ENCODE data around the gene ABCC11. TPM values are rescaled to one million over a fixed set of nuclear protein-coding genes. Genes with fewer than 3 reads are reported as not detected.

The ABCC11 gene
- total RNA-seq, 4 donors from 2014 or later = 0.40 to 0.66 TPM; not detected in 2

DNA sequence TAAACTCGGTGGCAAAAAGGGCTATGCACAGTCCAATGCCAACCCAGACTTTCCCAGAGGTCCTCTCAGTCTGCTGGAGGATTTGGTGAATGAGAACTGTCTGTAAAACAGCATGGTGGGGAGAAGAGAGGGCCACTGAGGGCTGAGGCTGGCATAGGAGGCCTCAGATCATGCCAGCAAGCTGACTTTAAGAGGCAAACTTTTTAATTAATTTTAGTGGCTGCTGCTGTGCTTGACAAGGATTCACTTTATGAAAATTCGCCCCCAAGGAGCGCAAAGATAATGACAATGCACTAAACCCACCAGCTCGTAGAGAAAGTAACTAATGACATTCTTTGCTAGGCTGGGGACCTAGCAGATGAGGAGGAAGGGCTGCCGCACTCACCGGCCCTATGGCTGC lies 106.5 kb downstream of the ABCC11 start:
- H3K27me3 ChIP-seq = no peaks in the 10 kb centered on the region

DNA sequence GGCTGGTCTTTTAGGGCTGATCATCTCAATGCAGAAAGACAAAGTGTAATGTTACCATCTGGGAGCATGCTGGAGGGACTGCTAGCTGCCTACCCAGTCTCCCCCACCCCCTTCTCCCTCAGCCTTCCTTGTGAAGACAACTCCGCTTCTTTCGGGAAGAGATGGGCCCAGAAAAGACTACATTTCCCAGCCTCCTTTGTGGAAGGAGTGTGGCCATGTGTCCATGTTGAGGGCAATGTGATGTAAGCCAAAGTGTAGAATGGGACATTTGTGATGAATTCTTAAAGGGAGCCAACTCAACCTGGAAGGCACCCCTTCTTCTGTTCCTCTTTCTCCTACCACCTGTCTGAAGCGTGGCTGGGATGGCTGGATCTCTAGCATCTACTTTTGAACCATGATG lies 107.8 kb downstream of the ABCC11 start:
- Histone ChIP-seq H3K27ac (no peak overlapping the region), H3K4me1 (no peaks in the 10 kb centered on the region), H3K27me3 (no peaks in the 10 kb centered on the region), H3K36me3 (no peaks in the 10 kb centered on the region), H3K4me3 (no peak overlapping the region), H3K9me3 (no peaks in the 10 kb centered on the region)
- TF ChIP-seq, protein P1, sequence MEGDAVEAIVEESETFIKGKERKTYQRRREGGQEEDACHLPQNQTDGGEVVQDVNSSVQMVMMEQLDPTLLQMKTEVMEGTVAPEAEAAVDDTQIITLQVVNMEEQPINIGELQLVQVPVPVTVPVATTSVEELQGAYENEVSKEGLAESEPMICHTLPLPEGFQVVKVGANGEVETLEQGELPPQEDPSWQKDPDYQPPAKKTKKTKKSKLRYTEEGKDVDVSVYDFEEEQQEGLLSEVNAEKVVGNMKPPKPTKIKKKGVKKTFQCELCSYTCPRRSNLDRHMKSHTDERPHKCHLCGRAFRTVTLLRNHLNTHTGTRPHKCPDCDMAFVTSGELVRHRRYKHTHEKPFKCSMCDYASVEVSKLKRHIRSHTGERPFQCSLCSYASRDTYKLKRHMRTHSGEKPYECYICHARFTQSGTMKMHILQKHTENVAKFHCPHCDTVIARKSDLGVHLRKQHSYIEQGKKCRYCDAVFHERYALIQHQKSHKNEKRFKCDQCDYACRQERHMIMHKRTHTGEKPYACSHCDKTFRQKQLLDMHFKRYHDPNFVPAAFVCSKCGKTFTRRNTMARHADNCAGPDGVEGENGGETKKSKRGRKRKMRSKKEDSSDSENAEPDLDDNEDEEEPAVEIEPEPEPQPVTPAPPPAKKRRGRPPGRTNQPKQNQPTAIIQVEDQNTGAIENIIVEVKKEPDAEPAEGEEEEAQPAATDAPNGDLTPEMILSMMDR (IDR thresholded peaks at IDR 0.05) = no peak
- no peak for TF ChIP-seq POLR2A (IDR thresholded peaks at IDR 0.05)
- no peak for DNase-seq

More for the DNA sequence above, 106.5 kb downstream of the ABCC11 start:
- no peak overlapping the region for H3K4me3 ChIP-seq
- no peaks in the 10 kb centered on the region for H3K9me3 ChIP-seq
- no peaks in the 10 kb centered on the region for H3K36me3 ChIP-seq
- H3K4me1 ChIP-seq = no peaks in the 10 kb centered on the region
- H3K27ac ChIP-seq = no peak overlapping the region
- DNase-seq = no peak
- no peak for TF ChIP-seq POLR2A (IDR thresholded peaks at IDR 0.05)
- TF ChIP-seq, protein P1 (IDR thresholded peaks at IDR 0.05) = no peak

DNA sequence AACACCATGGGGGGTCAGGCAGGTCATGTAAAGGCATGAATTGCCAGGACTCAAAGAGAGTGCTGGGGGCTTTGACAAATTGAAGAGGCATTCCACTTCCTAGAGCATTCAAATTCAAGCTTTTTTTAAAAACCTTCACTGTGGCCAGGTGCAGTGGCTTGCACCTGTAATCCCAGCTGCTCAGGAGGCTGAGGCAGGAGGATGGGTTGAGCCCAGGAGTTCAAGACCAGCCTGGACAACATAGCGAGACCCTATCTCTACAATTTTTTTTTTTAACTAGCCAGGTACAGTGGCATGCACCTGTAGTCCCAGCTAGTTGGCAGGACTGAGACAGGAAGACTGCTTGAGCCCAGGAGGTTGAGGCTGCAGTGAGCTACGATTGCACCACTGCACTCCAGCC lies 108.8 kb downstream of the ABCC11 start:
- H3K27ac ChIP-seq = no peak overlapping the region

DNA sequence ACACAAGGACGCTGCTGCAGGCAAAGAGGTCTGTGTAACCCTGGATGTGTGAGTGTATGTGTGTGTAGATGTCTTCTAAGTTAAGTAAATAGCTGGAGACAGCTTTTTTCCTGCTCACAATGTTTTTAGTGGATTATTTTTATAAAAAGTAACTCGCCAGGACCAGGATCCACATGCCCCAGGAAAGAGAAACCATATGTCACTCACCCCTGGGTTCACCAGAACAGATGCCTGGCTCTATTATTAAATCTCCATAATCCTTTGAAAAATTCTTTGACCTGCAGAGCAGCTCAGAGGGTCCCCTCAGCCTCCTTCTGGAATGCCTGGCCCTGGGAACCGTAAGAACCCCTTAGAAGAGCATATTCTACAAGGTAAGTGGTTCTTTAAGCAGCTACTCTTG lies 109.5 kb downstream of the ABCC11 start:
- H3K4me3 ChIP-seq = no peak overlapping the region
- no peak for DNase-seq
- TF ChIP-seq POLR2A (IDR thresholded peaks at IDR 0.05) = no peak
- H3K27me3 ChIP-seq = no peaks in the 10 kb centered on the region
- H3K36me3 ChIP-seq = no peaks in the 10 kb centered on the region
- no peaks in the 10 kb centered on the region for H3K9me3 ChIP-seq
- no peak overlapping the region for H3K27ac ChIP-seq
- no peaks in the 10 kb centered on the region for H3K4me1 ChIP-seq

More for the DNA sequence above, 108.8 kb downstream of the ABCC11 start:
- Histone ChIP-seq H3K9me3 (no peaks in the 10 kb centered on the region), H3K4me1 (no peaks in the 10 kb centered on the region), H3K36me3 (no peaks in the 10 kb centered on the region), H3K27me3 (no peaks in the 10 kb centered on the region), H3K4me3 (no peak overlapping the region)
- DNase-seq = no peak
- TF ChIP-seq, protein P1 (IDR thresholded peaks at IDR 0.05) = no peak
- TF ChIP-seq POLR2A (IDR thresholded peaks at IDR 0.05) = no peak

DNA sequence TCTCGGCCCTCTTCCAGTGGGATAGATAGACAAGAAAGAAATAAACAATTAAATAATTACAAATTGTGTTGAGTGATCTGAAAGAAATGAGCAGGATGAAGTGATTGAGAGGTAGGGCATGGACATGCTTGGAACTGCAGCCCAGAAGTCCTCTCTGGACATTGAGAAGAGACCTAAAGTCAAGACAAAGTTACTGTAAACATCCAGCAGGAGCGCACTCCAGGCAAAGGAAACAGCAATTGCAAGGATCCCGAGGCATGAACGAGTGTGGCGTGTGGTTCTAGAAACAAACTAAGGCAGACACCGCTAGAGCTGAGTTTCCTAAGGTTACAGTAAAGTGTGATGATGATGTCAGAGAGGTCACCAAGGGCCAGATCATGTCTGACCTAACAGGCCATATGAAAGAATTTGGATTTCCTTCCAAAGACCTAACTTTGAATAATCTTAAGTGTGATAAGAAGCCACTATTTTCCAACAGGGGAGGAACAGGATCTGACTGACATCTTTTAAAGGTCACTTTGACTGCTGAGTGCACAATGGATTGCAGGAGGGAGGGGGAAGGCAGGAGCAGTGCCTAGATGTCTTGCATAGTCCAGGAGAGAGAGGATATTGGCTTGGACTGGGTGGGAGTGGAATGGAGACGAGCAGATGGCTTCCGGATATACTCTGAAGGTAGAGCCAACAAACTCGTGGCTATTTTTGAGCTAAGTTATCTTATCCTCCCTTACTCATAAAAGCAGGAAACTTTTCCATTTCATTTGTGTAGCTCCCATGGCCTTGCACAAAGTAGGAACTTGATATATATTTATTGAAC lies 110.6 kb downstream of the ABCC11 start:
- DNase-seq = peak in 1 of 3 donors; percentile 10
- TF ChIP-seq POLR2A (IDR thresholded peaks at IDR 0.05) = no peak
- TF ChIP-seq, protein P1 (IDR thresholded peaks at IDR 0.05) = no peak

DNA sequence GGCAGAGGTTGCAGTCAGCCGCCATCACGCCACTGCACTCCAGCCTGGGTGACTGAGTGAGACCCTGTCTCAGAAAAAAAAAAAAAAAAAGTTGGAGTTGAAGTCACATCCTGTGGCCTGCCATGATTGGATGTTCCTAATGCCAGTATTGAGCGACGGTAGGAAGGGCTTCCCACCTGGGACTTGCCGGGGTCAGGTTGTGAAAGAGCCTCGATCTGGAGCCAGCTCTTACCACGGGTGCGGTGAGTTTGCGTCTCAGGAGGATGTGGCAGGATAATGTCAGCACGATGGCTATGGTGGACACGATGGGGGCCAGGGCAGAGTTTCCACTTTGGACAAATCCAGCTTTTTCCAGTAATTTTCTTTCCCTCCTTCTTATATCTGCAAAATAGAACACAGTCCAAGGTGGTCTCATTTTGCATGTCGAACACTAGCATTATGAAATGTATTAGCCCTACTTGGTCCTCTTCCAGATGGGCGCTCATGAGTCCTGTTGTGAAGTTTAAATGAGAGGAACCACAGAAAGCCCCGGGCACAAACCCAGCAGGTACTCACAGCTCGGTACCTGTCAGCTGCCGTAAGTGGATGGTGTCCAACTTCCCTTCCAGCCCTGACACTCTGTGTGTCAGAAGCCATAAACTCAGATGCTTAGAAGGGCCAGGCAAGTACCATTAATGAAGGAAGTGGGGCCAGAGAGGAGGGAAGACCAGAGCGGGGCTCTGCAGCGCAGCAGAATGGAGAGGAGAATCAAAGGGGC lies 113.7 kb downstream of the ABCC11 start:
- TF ChIP-seq POLR2A (IDR thresholded peaks at IDR 0.05) = no peak
- TF ChIP-seq, protein P1 (IDR thresholded peaks at IDR 0.05) = no peak
- H3K9me3 ChIP-seq = no peaks in the 10 kb centered on the region
- no peak overlapping the region for H3K4me3 ChIP-seq
- DNase-seq = peak in 1 of 3 donors; percentile 22
- no peak overlapping the region for H3K27ac ChIP-seq
- no peaks in the 10 kb centered on the region for H3K4me1 ChIP-seq
- H3K36me3 ChIP-seq = no peaks in the 10 kb centered on the region
- H3K27me3 ChIP-seq = no peaks in the 10 kb centered on the region

More for the DNA sequence above, 110.6 kb downstream of the ABCC11 start:
- H3K27ac ChIP-seq = no peak overlapping the region
- no peaks in the 10 kb centered on the region for H3K27me3 ChIP-seq
- H3K36me3 ChIP-seq = no peaks in the 10 kb centered on the region
- no peaks in the 10 kb centered on the region for H3K4me1 ChIP-seq
- H3K4me3 ChIP-seq = no peak overlapping the region
- H3K9me3 ChIP-seq = no peaks in the 10 kb centered on the region

Measured in Peyer's patch (tissue), 4 donors.